Head of caudate nucleus (tissue), 42 donors: ENCODE data around the gene CARD14.
"Not testable (repeated sequence)": the region's sequence is repeated elsewhere in the genome, so short reads cannot be mapped to it uniquely, and the experiment has no call there.

Experiments used
- DNase-seq, 42 donors: peaks; one replicate each; pipeline versions ENCODE4 v3.0.0 to v3.0.0-alpha.2; 2020 to 2021; ENCODE audit warnings: mixed read lengths in 7 of 42
- intact Hi-C: fragments of 100-400 bp; cut with DNase I; formaldehyde crosslinking; loops from one replicate; pipeline ENCODE4 v1.15.0; 2022

The CARD14 gene

GRCh38 chr17:80180192-80180591 lies 10.4 kb downstream of the CARD14 start:
- intact Hi-C loops = no loop called here
- no peak for DNase-seq

- intact Hi-C loops = no loop called here
Observed at GRCh38 chr17:80181431-80181830, 11.6 kb downstream of the CARD14 start.

GRCh38 chr17:80182118-80182844 lies 12.5 kb downstream of the CARD14 start:
- intact Hi-C loops = no loop called here
- DNase-seq = no peak

More at GRCh38 chr17:80181431-80181830, 11.6 kb downstream of the CARD14 start:
- DNase-seq = no peak

DNA sequence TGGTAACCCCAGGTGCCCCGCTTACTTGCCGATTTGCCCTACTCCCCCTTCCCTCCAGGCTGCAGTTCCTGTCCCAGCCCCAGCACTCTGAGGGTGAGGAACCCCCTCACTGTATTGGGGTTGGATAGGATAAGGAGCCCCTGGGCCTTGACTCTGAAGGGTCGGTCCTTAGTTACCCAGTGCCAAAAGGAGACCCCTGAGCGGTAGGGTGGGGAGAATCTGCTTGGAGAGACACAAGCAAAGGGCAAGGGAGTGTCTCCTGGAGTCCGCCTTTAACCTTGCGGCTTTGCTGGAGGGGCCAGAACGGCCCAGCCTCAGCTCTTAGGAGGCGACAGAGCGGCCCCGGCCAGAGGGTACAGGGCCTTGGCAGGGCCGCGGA lies 13.0 kb downstream of the CARD14 start:
- intact Hi-C loops = no loop called here
- no peak for DNase-seq

DNA sequence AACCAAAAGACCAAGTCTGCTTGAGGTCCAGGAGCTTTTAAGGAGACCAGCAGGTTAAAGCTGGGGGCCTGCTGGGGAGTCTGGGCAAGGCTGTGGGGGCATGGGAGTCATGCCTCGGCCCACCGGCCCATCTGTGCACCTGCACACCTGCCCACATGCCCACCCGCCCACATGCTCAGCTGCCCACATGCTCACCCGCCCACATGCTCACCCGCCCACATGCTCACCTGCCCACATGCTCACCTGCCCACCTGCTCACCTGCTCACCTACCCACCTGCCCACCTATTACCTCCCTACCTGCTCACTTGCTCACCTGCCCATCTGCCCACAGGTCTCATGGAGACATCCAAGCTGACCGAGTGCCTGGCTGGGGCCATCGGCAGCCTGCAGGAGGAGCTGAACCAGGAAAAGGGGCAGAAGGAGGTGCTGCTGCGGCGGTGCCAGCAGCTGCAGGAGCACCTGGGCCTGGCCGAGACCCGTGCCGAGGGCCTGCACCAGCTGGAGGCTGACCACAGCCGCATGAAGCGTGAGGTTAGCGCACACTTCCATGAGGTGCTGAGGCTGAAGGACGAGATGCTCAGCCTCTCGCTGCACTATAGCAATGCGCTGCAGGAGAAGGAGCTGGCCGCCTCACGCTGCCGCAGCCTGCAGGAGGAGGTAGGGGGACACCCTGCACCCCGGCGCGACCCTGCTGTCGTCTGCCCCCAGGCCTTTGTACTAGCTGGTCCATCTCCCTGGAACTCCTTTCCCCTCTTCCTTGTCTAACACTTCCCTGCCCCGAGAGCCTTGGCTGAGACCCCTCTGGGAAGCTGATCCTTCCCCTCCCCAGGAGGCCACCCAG lies 14.0 kb downstream of the CARD14 start:
- no peak for DNase-seq
- intact Hi-C loops = no loop called here

- intact Hi-C loops = no loop called here
- peak in 3 of 42 donors; percentile 21 to 31 (median 25) for DNase-seq
Observed at GRCh38 chr17:80184423-80184714, 14.5 kb downstream of the CARD14 start.

DNA sequence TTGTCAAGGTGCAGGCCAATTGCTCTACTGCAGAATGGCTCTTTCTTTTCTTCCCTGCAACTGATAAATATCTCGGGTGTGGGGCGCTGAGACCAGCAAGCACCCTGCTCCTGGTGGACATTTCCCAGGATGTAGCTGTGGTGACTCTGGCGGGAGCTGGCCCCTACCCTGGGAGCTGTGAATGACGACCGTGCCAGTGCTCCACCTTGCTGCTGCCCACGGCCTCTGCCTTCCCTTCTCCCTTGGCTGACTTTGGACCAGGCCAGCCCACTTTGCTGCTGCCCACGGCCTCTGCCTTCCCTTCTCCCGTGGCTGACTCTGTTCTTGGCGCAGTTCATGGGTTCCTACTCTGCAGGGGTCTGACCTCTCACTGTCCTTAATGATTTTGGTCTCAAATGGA lies 16.1 kb downstream of the CARD14 start:
- DNase-seq = no peak
- intact Hi-C loops = no loop called here

DNA sequence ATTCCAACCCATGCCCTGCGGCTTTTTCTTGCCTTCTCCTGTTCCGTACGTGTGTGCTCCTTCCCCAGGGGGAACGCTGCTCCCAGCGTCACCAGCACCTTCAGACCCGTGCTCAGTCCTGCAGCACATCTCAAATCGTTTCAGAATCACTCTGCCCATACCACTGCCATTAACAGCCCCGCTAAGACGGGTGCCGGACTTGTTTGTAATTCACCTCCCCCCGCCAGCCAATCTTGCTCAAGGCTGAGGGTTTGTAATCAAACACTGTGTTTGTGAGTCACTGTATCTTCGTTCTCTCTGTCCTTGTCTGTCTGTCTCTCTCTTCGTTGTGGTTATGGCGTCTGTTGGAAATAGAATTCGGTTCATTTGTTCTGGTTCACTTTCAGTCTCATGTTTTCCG lies 17.3 kb downstream of the CARD14 start:
- no peak for DNase-seq
- intact Hi-C loops = no loop called here

GRCh38 chr17:80187515-80187941 lies 17.7 kb downstream of the CARD14 start:
- DNase-seq = no peak
- intact Hi-C loops = no loop called here

DNA sequence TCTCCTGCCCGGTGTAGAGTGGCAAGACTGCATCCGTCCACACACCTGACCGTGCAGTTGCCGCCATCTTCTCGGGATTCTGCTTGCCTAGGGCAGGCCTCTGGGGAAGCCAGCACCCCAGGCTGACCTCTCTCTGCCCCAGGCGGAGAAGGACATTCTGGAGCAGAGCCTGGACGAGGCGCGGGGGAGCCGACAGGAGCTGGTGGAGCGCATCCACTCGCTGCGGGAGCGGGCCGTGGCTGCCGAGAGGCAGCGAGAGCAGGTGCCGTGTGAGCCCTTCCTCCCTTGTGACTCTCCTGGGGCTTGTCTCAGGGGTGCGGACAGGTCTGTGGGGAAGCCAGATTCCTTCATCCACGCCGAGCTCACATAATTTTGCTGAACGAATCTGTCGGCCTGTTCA lies 19.8 kb downstream of the CARD14 start:
- no peak for DNase-seq
- intact Hi-C loops = no loop called here

- intact Hi-C loops = no loop called here
Observed at GRCh38 chr17:80190716-80191115, 20.9 kb downstream of the CARD14 start.

DNA sequence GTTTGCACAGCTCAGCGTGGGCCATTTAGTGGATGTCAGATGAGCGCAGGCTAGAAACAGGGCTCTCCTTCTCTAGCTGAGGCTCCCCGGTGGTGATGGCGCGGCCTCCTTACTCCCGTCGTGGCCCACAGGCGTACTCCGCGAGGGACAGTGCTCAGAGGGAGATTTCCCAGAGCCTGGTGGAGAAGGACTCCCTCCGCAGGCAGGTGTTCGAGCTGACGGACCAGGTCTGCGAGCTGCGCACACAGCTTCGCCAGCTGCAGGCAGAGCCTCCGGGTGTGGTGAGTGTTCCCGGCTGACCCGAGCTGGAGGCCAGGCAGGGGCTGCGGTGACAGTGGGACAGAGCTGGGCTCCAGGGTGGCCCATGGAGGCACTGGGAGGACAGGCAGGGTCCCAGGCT lies 21.4 kb downstream of the CARD14 start:
- intact Hi-C loops = no loop called here
- DNase-seq = no peak

More at GRCh38 chr17:80190716-80191115, 20.9 kb downstream of the CARD14 start:
- DNase-seq = no peak

GRCh38 chr17:80191865-80192661 lies 22.2 kb downstream of the CARD14 start:
- peak in 41 of 42 donors; percentile 16 to 83 (median 53) for DNase-seq
- intact Hi-C loops = no loop called here

- DNase-seq = no peak
- intact Hi-C loops = no loop called here
Observed at GRCh38 chr17:80195141-80195540, 25.3 kb downstream of the CARD14 start.

GRCh38 chr17:80195671-80196529 lies 26.1 kb downstream of the CARD14 start:
- intact Hi-C loops = no loop called here
- peak in 4 of 42 donors; percentile 16 to 52 (median 33) for DNase-seq

GRCh38 chr17:80196652-80197051 lies 26.8 kb downstream of the CARD14 start:
- no peak for DNase-seq
- intact Hi-C loops = no loop called here

- intact Hi-C loops = no loop called here
- no peak for DNase-seq
Observed at GRCh38 chr17:80198144-80198661, 28.4 kb downstream of the CARD14 start.

- DNase-seq, intact Hi-C loops: not testable (repeated sequence)
Observed at GRCh38 chr17:80199295-80199694, 29.5 kb downstream of the CARD14 start.

DNA sequence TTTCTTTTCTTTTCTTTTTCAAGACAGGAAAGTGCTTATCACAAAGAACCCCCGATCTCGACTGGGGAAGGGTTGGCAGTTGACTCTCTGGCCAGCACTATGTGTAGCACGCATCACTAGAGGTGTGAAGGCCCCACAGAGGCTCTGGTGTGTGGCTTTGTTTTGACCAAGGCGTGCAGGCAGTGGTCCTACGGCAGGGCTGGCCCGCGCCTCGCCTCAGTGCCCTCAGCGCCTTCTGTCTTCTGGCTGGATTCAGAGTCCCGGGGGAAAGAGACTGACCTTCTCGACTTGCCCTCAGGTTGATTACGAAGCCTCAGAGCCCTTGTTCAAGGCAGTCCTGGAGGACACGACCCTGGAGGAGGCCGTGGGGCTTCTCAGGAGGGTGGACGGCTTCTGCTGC lies 31.6 kb downstream of the CARD14 start:
- intact Hi-C loops = loop anchor here (10.0 kb wide), 1 partner anchor 107 kb away; no protein-coding TSS in a partner anchor
- DNase-seq = no peak
